Stimulated activated CD4-positive, alpha-beta T cell treated with anti-CD3 and anti-CD28 coated beads, Interleukin-2, amount 100 ng/mL, for 24 hours (primary cell): Measurements from ENCODE around the gene JCAD.

Experiments used
- DNase-seq, 2 donors: peaks; one replicate each; pipeline ENCODE4 v3.0.0-alpha.2; 2020

JCAD gene

GRCh38 chr10:30043476-30044270 lies 15.7 kb downstream of the JCAD start:
- no peak for DNase-seq

- DNase-seq, result no peak
These were observed 16.6 kb downstream of the JCAD start for GRCh38 chr10:30042820-30043219.

- DNase-seq, result no peak
These were observed 17.9 kb downstream of the JCAD start for GRCh38 chr10:30041196-30042105.

GRCh38 chr10:30040597-30040996 lies 18.8 kb downstream of the JCAD start:
- no peak for DNase-seq

- DNase-seq, result no peak
These were observed 19.4 kb downstream of the JCAD start for GRCh38 chr10:30039988-30040387.

- DNase-seq, result no peak
These were observed 19.8 kb downstream of the JCAD start for GRCh38 chr10:30039567-30039966.

- no peak for DNase-seq
These were observed 20.4 kb downstream of the JCAD start for GRCh38 chr10:30038781-30039536.

GRCh38 chr10:30037620-30038336 lies 21.6 kb downstream of the JCAD start:
- DNase-seq, result no peak

- DNase-seq, result no peak
These were observed 22.6 kb downstream of the JCAD start for GRCh38 chr10:30036811-30037210.

- no peak for DNase-seq
These were observed 23.0 kb downstream of the JCAD start for GRCh38 chr10:30036341-30036740.

- DNase-seq, result no peak
These were observed 24.8 kb downstream of the JCAD start for GRCh38 chr10:30034433-30035137.

GRCh38 chr10:30032125-30032524 lies 27.3 kb downstream of the JCAD start:
- DNase-seq, result no peak

GRCh38 chr10:30029872-30030256 lies 29.5 kb downstream of the JCAD start:
- DNase-seq, result no peak

- DNase-seq, result no peak
These were observed 30.1 kb downstream of the JCAD start for GRCh38 chr10:30029164-30029871.

GRCh38 chr10:30028738-30029030 lies 30.7 kb downstream of the JCAD start:
- DNase-seq, result no peak

- peak in 1 of 2 donors; percentile 33 for DNase-seq
These were observed 31.2 kb downstream of the JCAD start for GRCh38 chr10:30028006-30028737.

- peak; percentile 80 to 83 for DNase-seq
These were observed 32.1 kb downstream of the JCAD start for GRCh38 chr10:30027057-30028005.

GRCh38 chr10:30026578-30026977 lies 32.8 kb downstream of the JCAD start:
- no peak for DNase-seq

- DNase-seq, result no peak
These were observed 33.3 kb downstream of the JCAD start for GRCh38 chr10:30026080-30026479.
